HepG2 (cell line): ENCODE results near the gene PCAT6. TPM values are rescaled to one million over a fixed set of nuclear protein-coding genes. Genes with fewer than 3 reads are reported as not detected.

Source experiments
- TIGD3 ChIP-seq: sonication (generic); formaldehyde crosslinking; IDR thresholded peaks from 2 replicates; pipeline ENCODE4 v1.5.1; 2020; ENCODE audit warnings: mild to moderate bottlenecking, missing genetic modification reagents, borderline replicate concordance
- ZMAT3 ChIP-seq: sonication (generic); formaldehyde crosslinking; conservative IDR thresholded peaks from 2 replicates; pipeline ENCODE4 v1.7.0; 2021; ENCODE audit warnings: missing genetic modification reagents
- ZNF547 ChIP-seq: sonication (generic); formaldehyde crosslinking; IDR thresholded peaks from 2 replicates; pipeline ENCODE4 v1.5.1; 2020; ENCODE audit warnings: mild to moderate bottlenecking, missing genetic modification reagents
- polyA plus RNA-seq, 8 experiments: library from polyadenylated mRNA; depleted of rRNA in 3 of 8; stranded (reverse) in 7 of 8; unstranded in 1 of 8; fragments of >200 nt; fragmentation: Illumina TruSeq in 4 of 8; extraction: Trizol in 4 of 8; gene quantifications; 2 replicates each; pipeline versions ENCODE4 v1.2.1 to v1.2.3, GENCODE V29; 2011 to 2016; ENCODE audit warnings: low read depth in 4 of 8, missing spikeins in 1 of 8, mixed read lengths in 1 of 8; ENCODE audit not compliant: insufficient read depth in 1 of 8
- total RNA-seq, 5 experiments: library from RNA; depleted of rRNA; stranded (reverse); fragments of >200 nt; fragmentation: Illumina TruSeq; extraction: Trizol; gene quantifications; 2 replicates each; pipeline ENCODE4 v1.2.3, GENCODE V29; 2016; ENCODE audit warnings: low read depth in 1 of 5
- TF ChIP-seq, protein P1 (sequence below): sonication (generic); formaldehyde crosslinking; IDR thresholded peaks from 2 replicates; pipeline ENCODE4 v1.4.0; 2020; ENCODE audit warnings: missing genetic modification reagents
- TF ChIP-seq, protein P2 (sequence below): IDR thresholded peaks from 2 replicates; pipeline ENCODE4 v1.6.1; 2018; ENCODE audit warnings: missing genetic modification reagents, mild to moderate bottlenecking, missing compliant biosample characterization

Gene PCAT6
- total and polyA plus RNA-seq, 2 of the 13 experiments (the other 11 are each of a cell fraction or from before 2014, with no cell fraction given): 0.60 to 4.4 TPM

- TF ChIP-seq, protein P1, sequence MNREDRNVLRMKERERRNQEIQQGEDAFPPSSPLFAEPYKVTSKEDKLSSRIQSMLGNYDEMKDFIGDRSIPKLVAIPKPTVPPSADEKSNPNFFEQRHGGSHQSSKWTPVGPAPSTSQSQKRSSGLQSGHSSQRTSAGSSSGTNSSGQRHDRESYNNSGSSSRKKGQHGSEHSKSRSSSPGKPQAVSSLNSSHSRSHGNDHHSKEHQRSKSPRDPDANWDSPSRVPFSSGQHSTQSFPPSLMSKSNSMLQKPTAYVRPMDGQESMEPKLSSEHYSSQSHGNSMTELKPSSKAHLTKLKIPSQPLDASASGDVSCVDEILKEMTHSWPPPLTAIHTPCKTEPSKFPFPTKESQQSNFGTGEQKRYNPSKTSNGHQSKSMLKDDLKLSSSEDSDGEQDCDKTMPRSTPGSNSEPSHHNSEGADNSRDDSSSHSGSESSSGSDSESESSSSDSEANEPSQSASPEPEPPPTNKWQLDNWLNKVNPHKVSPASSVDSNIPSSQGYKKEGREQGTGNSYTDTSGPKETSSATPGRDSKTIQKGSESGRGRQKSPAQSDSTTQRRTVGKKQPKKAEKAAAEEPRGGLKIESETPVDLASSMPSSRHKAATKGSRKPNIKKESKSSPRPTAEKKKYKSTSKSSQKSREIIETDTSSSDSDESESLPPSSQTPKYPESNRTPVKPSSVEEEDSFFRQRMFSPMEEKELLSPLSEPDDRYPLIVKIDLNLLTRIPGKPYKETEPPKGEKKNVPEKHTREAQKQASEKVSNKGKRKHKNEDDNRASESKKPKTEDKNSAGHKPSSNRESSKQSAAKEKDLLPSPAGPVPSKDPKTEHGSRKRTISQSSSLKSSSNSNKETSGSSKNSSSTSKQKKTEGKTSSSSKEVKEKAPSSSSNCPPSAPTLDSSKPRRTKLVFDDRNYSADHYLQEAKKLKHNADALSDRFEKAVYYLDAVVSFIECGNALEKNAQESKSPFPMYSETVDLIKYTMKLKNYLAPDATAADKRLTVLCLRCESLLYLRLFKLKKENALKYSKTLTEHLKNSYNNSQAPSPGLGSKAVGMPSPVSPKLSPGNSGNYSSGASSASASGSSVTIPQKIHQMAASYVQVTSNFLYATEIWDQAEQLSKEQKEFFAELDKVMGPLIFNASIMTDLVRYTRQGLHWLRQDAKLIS (CRISPR knock-in tag): no peak
- TF ChIP-seq ZNF547 (CRISPR knock-in tag) (no peak), ZMAT3 (CRISPR knock-in tag) (no peak), TIGD3 (CRISPR knock-in tag) (no peak)
- TF ChIP-seq, protein P2, sequence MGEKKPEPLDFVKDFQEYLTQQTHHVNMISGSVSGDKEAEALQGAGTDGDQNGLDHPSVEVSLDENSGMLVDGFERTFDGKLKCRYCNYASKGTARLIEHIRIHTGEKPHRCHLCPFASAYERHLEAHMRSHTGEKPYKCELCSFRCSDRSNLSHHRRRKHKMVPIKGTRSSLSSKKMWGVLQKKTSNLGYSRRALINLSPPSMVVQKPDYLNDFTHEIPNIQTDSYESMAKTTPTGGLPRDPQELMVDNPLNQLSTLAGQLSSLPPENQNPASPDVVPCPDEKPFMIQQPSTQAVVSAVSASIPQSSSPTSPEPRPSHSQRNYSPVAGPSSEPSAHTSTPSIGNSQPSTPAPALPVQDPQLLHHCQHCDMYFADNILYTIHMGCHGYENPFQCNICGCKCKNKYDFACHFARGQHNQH (CRISPR knock-in tag): no peak
- TF ChIP-seq, all 625 proteins: peak for 0
Measured at GRCh38 chr1:202804126-202804525, 6.6 kb upstream of the PCAT6 start (continued).
